Measurements from ENCODE around the gene TLE2. TPM values are rescaled to one million over a fixed set of nuclear protein-coding genes. Genes with fewer than 3 reads are reported as not detected.

TLE2 gene
- total and polyA plus RNA-seq, 9 of the 15 experiments (the other 6 are each of a cell fraction or from before 2014, with no cell fraction given) = 0.35 to 13.1 (median 6.2) TPM

- WGBS (ENCODE audit: insufficient coverage, low coverage, missing lambda C conversion rate) = 94% methylated on average over 7 of the region's 7 CpGs
Observed at GRCh38 chr19:3064011-3064330, 34.9 kb upstream of the TLE2 start.

More at GRCh38 chr19:3064011-3064330, 34.9 kb upstream of the TLE2 start:
- peaks cover 27% of the 10 kb centered on the region for H3K79me2 ChIP-seq (ENCODE audit: control insufficient read depth, insufficient read depth, low read length)
- no peaks in the 10 kb centered on the region for H3K9me3 ChIP-seq (replicated peaks; ENCODE audit: control insufficient read depth, insufficient read depth, low read depth, low read length)
- no peak overlapping the region for H3K4me3 ChIP-seq
- BruUV-seq (replicated peaks) = no TSS peak
- peaks cover 17 to 37% of the 10 kb centered on the region in 2 experiments for H3K4me1 ChIP-seq (replicated peaks in 1 of 2; ENCODE audit: control insufficient read depth in 2 of 2, insufficient read depth in 2 of 2, low read length in 2 of 2)
- FAIRE-seq (no peak), ATAC-seq (no peak), DNase-seq (ENCODE audit: extremely low read depth in 1 of 4, low spot score in 3 of 4) (no peak)
- no peak overlapping the region for H3K9ac ChIP-seq (ENCODE audit: insufficient read depth in 1 of 2, low read depth in 2 of 2, low read length in 2 of 2)
- H3K27ac ChIP-seq (ENCODE audit: extremely low read depth, low read depth, low read length) = no peak overlapping the region
- intact Hi-C loops (cut with micrococcal nuclease) (no loop called here), in situ Hi-C loops (cut with MboI) (no loop called here)
- POLR2A ChIA-PET = interaction anchor here (0.9 to 1.2 kb wide), 2 partner anchors 8 to 113 kb away, joined by 3 read pairs; no protein-coding TSS in a partner anchor
- no peaks in the 10 kb centered on the region for H3K27me3 ChIP-seq (ENCODE audit: control insufficient read depth in 2 of 2, insufficient read depth in 2 of 2, low read length in 2 of 2)
- H3K4me2 ChIP-seq (ENCODE audit: insufficient read depth, low read length) = no peak overlapping the region
- H2AFZ ChIP-seq (ENCODE audit: low read depth, low read length) = no peak overlapping the region
- H4K20me1 ChIP-seq (replicated peaks; ENCODE audit: control insufficient read depth, insufficient read depth, low read length) = no peaks in the 10 kb centered on the region
- H3K9me1 ChIP-seq (ENCODE audit: control insufficient read depth, insufficient read depth, low read length) = no peaks in the 10 kb centered on the region
- CTCF ChIA-PET (ENCODE audit: low intra/inter-chr PET ratio) = no interaction called here
- TF ChIP-seq RB1 (IDR thresholded peaks at IDR 0.05; ENCODE audit: low read depth) = no peak
- no peak for TF ChIP-seq CHD4 (IDR thresholded peaks at IDR 0.05; ENCODE audit: insufficient read depth, insufficient replicate concordance, low read depth, low read length, poor library complexity, severe bottlenecking)
- TF ChIP-seq ZNF175 (CRISPR knock-in tag; IDR thresholded peaks at IDR 0.05; ENCODE audit: low read depth) = no peak
- TF ChIP-seq ARID4B (CRISPR knock-in tag; IDR thresholded peaks at IDR 0.05) = no peak
- no peak for TF ChIP-seq PHF8 (IDR thresholded peaks at IDR 0.05; ENCODE audit: borderline replicate concordance, low read length)
- peaks cover 20% of the 10 kb centered on the region for H3K36me3 ChIP-seq (ENCODE audit: control insufficient read depth, insufficient read depth, low read length)
